Measurements from ENCODE around the gene CENPX. TPM values are rescaled to one million over a fixed set of nuclear protein-coding genes. Genes with fewer than 3 reads are reported as not detected.

Gene CENPX
- total and polyA plus RNA-seq, 12 donors, result 15.8 to 132 (median 23.6) TPM

DNA sequence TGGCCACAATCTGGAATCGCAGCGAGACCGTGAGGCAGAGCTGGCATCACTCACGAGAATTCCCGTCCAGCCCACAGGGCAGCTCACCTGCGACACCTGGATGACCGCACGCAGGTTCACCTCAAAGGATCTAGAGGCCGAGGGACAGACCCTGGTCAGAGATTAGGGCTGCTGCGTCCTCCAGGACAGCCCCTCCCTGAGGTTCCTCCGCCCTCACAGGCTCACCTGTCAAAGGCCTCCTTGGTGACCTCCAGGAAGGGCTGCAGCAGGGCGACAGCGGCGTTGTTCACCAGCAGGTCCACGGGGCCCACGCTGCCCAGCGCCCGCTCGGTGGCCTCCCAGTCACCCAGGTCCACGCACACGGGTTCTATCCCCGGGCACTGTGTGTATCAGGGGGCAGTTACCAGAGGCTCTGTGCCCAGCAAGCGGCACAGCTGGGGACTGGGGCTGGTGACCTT lies 14.0 kb upstream of the CENPX start:
- Histone ChIP-seq H3K4me3 (peak overlapping the region; percentile 58 to 82 (median 72)), H3K4me1 (peaks cover 6 to 29% (median 23%) of the 10 kb centered on the region in 9 donors), H3K27me3 (peaks cover 0 to 10% (median 6%) of the 10 kb centered on the region in 7 donors), H3K9me3 (no peaks in the 10 kb centered on the region), H3K27ac (peak overlapping the region; percentile 90 to 97 (median 94)), H3K36me3 (peaks cover 0 to 9% (median 0%) of the 10 kb centered on the region in 9 donors)
- WGBS, 2 donors, result 34 to 39% methylated on average over 23 of the region's 23 CpGs
- ATAC-seq (peak in 3 of 8 donors; percentile 0 to 2 (median 1)), DNase-seq (no peak)
- intact Hi-C loops (cut with DNase I), result loop anchor here in 3 of 10 donors (1.0 to 10.0 kb wide), 3 partner anchors 61 to 288 kb away; partner anchors contain the start of gene FASN (in 3 of the 3)
- TF ChIP-seq CTCF (IDR thresholded peaks at IDR 0.05), result no peak

DNA sequence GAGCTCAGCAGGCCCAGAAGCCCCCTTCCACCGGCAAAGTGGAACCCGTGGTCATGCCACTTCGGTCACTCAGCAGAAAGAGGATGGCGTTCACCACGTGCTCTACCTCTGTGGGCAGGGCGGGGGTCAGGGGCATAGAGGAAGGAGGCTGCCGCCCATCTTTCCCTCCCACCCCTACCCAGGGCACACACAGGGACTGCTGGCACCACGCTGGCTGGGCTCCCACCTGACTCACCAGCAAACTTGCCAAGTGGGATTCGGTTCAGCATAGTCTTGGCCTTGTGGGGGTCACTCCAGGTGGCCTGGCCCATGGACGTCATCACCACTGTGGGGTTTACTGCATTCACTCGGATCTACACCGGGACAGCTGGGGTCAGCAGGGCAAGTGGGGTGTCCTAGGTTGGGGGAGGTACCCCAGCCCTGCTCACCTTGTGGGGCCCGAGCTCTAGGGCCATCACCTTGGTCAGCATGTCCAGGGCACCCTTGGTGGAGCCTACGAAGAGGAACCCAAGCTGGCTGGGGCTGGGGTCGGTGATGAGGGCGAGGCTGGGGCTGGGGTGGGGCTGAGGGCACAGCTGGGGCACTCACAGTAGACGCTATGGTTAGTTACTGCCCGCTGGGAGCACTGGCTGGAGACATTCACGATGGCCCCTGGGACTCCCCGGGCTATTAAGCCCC lies 13.4 kb upstream of the CENPX start:
- H3K27me3 ChIP-seq, result peaks cover 0 to 10% (median 6%) of the 10 kb centered on the region in 7 donors
- peaks cover 6 to 31% (median 25%) of the 10 kb centered on the region in 9 donors for H3K4me1 ChIP-seq
- peak overlapping the region in 6 of 10 donors; percentile 93 to 96 (median 94) for H3K27ac ChIP-seq
- no peak for DNase-seq
- WGBS, 2 donors, result 80 to 90% methylated on average over 18 to 20 of the region's 20 CpGs
- intact Hi-C loops (cut with DNase I), result loop anchor here in 3 of 10 donors (5.0 to 10.0 kb wide), 2 partner anchors 61 to 289 kb away; partner anchors contain the start of gene FASN (in 2 of the 3)
- H3K36me3 ChIP-seq, result peaks cover 0 to 9% (median 0%) of the 10 kb centered on the region in 9 donors
- peak overlapping the region; percentile 58 to 82 (median 72) for H3K4me3 ChIP-seq
- TF ChIP-seq CTCF (IDR thresholded peaks at IDR 0.05), result no peak
- H3K9me3 ChIP-seq, result no peaks in the 10 kb centered on the region
- peak in 1 of 8 donors; percentile 22 for ATAC-seq

DNA sequence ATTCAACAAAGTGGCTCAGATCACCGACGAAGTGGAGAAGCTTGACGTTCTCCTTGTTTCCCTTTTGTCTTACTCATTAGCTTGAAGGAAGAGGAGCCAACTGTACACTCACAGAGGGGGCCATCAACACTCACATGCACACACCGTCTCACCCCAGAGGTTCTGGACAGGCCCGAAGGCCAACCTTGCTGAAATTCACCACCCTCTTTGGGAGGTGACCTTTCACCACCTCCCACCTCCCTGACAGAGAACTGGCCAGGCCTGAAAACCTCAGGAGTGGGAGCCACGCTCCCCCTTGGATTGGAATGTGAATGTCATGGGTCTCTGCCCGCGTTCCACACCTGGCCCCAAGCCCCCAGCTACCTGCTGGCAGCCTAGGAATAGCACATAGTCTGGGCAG lies 12.8 kb upstream of the CENPX start:
- ATAC-seq, result no peak

More for the DNA sequence above, 12.8 kb upstream of the CENPX start:
- H3K9me3 ChIP-seq, result no peaks in the 10 kb centered on the region
- no peak overlapping the region for H3K4me3 ChIP-seq
- intact Hi-C loops (cut with DNase I), result loop anchor here in 3 of 10 donors (5.0 to 10.0 kb wide), 2 partner anchors 62 to 289 kb away; partner anchors contain the start of gene FASN (in 2 of the 3)
- peaks cover 6 to 37% (median 31%) of the 10 kb centered on the region in 9 donors for H3K4me1 ChIP-seq
- no peak overlapping the region for H3K27ac ChIP-seq
- H3K36me3 ChIP-seq, result peaks cover 0 to 9% (median 0%) of the 10 kb centered on the region in 9 donors
- WGBS, 2 donors, result 89 to 90% methylated on average over 8 of the region's 8 CpGs
- peaks cover 0 to 10% (median 6%) of the 10 kb centered on the region in 7 donors for H3K27me3 ChIP-seq
- DNase-seq, result no peak
- TF ChIP-seq CTCF (IDR thresholded peaks at IDR 0.05), result no peak
